ENCODE results near the gene NACA2. TPM values are rescaled to one million over a fixed set of nuclear protein-coding genes. Genes with fewer than 3 reads are reported as not detected.

Gene NACA2
- polyA plus RNA-seq, 1 donor (not counting 4 experiments of a cell fraction or from before 2014, with no cell fraction given): 0.79 TPM

DNA sequence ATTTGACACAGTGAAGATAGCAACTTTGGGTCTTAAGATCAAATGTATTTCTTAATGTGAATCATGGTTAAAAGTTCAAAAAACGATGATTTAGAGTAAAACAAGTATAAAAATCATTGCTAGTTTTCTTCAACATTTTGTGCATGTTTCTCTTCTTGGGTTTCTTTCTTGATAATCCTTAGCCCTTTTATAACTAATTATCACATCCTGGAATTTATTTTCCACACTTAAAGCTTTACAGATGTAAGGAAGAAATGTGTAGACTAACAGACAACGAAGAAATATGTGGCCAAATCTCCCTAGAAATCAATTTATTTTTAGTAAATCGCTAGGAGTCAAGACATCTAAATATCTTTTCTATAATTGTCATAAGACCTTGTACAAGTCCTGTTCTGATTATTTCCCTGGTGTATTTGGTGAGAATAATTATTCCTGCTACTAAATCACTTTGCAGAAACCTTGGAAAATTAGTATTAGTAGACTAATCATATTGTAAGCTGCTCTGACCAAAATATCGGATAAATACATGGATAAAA lies 4.9 kb downstream of the NACA2 start:
- no peaks in the 10 kb centered on the region for H3K36me3 ChIP-seq (ENCODE audit: control insufficient read depth in 2 of 2, extremely low read depth in 1 of 2, insufficient read depth in 2 of 2, low read length in 2 of 2)
- H3K9ac ChIP-seq (ENCODE audit: control insufficient read depth, extremely low read depth, insufficient read depth, low read length): no peak overlapping the region
- no peak overlapping the region for H3K4me2 ChIP-seq (ENCODE audit: control insufficient read depth, extremely low read depth, insufficient read depth, low read depth, low read length)
- H2AFZ ChIP-seq (ENCODE audit: control insufficient read depth, low read length): no peak overlapping the region
- no peak overlapping the region for H3K27ac ChIP-seq (ENCODE audit: control insufficient read depth, insufficient read depth, low read length)
- no peaks in the 10 kb centered on the region for H3K9me3 ChIP-seq (ENCODE audit: control insufficient read depth, low read depth, low read length)
- H3K9me1 ChIP-seq (ENCODE audit: control insufficient read depth, extremely low read depth, insufficient read depth, low read length): no peaks in the 10 kb centered on the region
- dilution Hi-C loops (cut with MboI; ENCODE audit: extremely low pct_ligation_motif_present, low sequenced_read_pairs): no loop called here
- TF ChIP-seq EZH2 (IDR thresholded peaks at IDR 0.05; ENCODE audit: low read length): no peak
- no peak for TF ChIP-seq CTCF (optimal IDR thresholded peaks at IDR 0.05 in 1 of 3, IDR thresholded peaks at IDR 0.05 in 1 of 3, conservative IDR thresholded peaks at IDR 0.05 in 1 of 3; ENCODE audit: extremely low read depth in 1 of 3, insufficient read depth in 2 of 3, low read length in 3 of 3)
- no peak for DNase-seq (ENCODE audit: low read depth, low spot score)
- H3K27me3 ChIP-seq (ENCODE audit: control insufficient read depth, extremely low read depth, insufficient read depth, low read length): no peaks in the 10 kb centered on the region
- FAIRE-seq: no peak
- H3K4me3 ChIP-seq (ENCODE audit: control insufficient read depth in 2 of 3, extremely low read depth in 1 of 3, insufficient read depth in 2 of 3, low read depth in 1 of 3, low read length in 3 of 3): no peak overlapping the region
- H4K20me1 ChIP-seq (ENCODE audit: control insufficient read depth, extremely low read depth, insufficient read depth, low read length): no peaks in the 10 kb centered on the region
- no peaks in the 10 kb centered on the region for H3K79me2 ChIP-seq (ENCODE audit: control insufficient read depth, insufficient read depth, low read length)
- H3K4me1 ChIP-seq (ENCODE audit: control insufficient read depth, extremely low read depth, insufficient read depth, low read length): no peaks in the 10 kb centered on the region

- FAIRE-seq (no peak), DNase-seq (ENCODE audit: low read depth, low spot score) (no peak)
- Histone ChIP-seq H4K20me1 (ENCODE audit: control insufficient read depth, extremely low read depth, insufficient read depth, low read length) (no peaks in the 10 kb centered on the region), H3K9ac (ENCODE audit: control insufficient read depth, extremely low read depth, insufficient read depth, low read length) (no peak overlapping the region), H3K9me1 (ENCODE audit: control insufficient read depth, extremely low read depth, insufficient read depth, low read length) (no peaks in the 10 kb centered on the region), H3K4me2 (ENCODE audit: control insufficient read depth, extremely low read depth, insufficient read depth, low read depth, low read length) (no peak overlapping the region), H3K36me3 (ENCODE audit: control insufficient read depth in 2 of 2, extremely low read depth in 1 of 2, insufficient read depth in 2 of 2, low read length in 2 of 2) (no peaks in the 10 kb centered on the region), H3K79me2 (ENCODE audit: control insufficient read depth, insufficient read depth, low read length) (no peaks in the 10 kb centered on the region), H2AFZ (ENCODE audit: control insufficient read depth, low read length) (no peak overlapping the region), H3K4me3 (ENCODE audit: control insufficient read depth in 2 of 3, extremely low read depth in 1 of 3, insufficient read depth in 2 of 3, low read depth in 1 of 3, low read length in 3 of 3) (no peak overlapping the region), H3K4me1 (ENCODE audit: control insufficient read depth, extremely low read depth, insufficient read depth, low read length) (no peaks in the 10 kb centered on the region), H3K27me3 (ENCODE audit: control insufficient read depth, extremely low read depth, insufficient read depth, low read length) (peaks cover 8% of the 10 kb centered on the region), H3K9me3 (ENCODE audit: control insufficient read depth, low read depth, low read length) (no peaks in the 10 kb centered on the region), H3K27ac (ENCODE audit: control insufficient read depth, insufficient read depth, low read length) (no peak overlapping the region)
- dilution Hi-C loops (cut with MboI; ENCODE audit: extremely low pct_ligation_motif_present, low sequenced_read_pairs): no loop called here
- TF ChIP-seq CTCF (optimal IDR thresholded peaks at IDR 0.05 in 1 of 3, IDR thresholded peaks at IDR 0.05 in 1 of 3, conservative IDR thresholded peaks at IDR 0.05 in 1 of 3; ENCODE audit: extremely low read depth in 1 of 3, insufficient read depth in 2 of 3, low read length in 3 of 3) (no peak), EZH2 (IDR thresholded peaks at IDR 0.05; ENCODE audit: low read length) (no peak)
Observed at GRCh38 chr17:61584866-61585265, 6.2 kb downstream of the NACA2 start.

All from keratinocyte (primary cell).